Measurements from ENCODE around the gene MYOM1.
"Not testable (repeated sequence)": the region's sequence is repeated elsewhere in the genome, so short reads cannot be mapped to it uniquely, and the experiment has no call there.

The MYOM1 gene

GRCh38 chr18:3035635-3036034 is 184.1 kb downstream of the MYOM1 start:
- no peak for TF ChIP-seq CTCF (IDR thresholded peaks at IDR 0.05)
- TF ChIP-seq ZFX (IDR thresholded peaks at IDR 0.05; ENCODE audit: borderline replicate concordance), result no peak
- H3K27ac ChIP-seq, result no peak overlapping the region

GRCh38 chr18:3032721-3033120 is 187.0 kb downstream of the MYOM1 start:
- TF ChIP-seq CTCF (IDR thresholded peaks at IDR 0.05) (no peak), ZFX (IDR thresholded peaks at IDR 0.05; ENCODE audit: borderline replicate concordance) (no peak)

GRCh38 chr18:3029215-3029952 is 190.4 kb downstream of the MYOM1 start:
- TF ChIP-seq CTCF (IDR thresholded peaks at IDR 0.05), result no peak
- H3K27ac ChIP-seq, result no peak overlapping the region

More at GRCh38 chr18:3032721-3033120, 187.0 kb downstream of the MYOM1 start:
- no peak overlapping the region for H3K27ac ChIP-seq

GRCh38 chr18:3028115-3028514 is 191.7 kb downstream of the MYOM1 start:
- H3K27ac ChIP-seq, result not testable (repeated sequence)

- TF ChIP-seq CTCF (IDR thresholded peaks at IDR 0.05), result no peak
- no peak for TF ChIP-seq ZFX (IDR thresholded peaks at IDR 0.05; ENCODE audit: borderline replicate concordance)
- no peak overlapping the region for H3K27ac ChIP-seq
These were observed 192.3 kb downstream of the MYOM1 start for GRCh38 chr18:3027370-3027891.

- no peak overlapping the region for H3K27ac ChIP-seq
- TF ChIP-seq ZFX (IDR thresholded peaks at IDR 0.05; ENCODE audit: borderline replicate concordance) (no peak), CTCF (IDR thresholded peaks at IDR 0.05) (no peak)
These were observed 194.2 kb downstream of the MYOM1 start for GRCh38 chr18:3025544-3025943.

- H3K27ac ChIP-seq, result not testable (repeated sequence)
These were observed 196.2 kb downstream of the MYOM1 start for GRCh38 chr18:3023603-3024002.
